ENCODE measurements around the gene AQP5.

The AQP5 gene

DNA sequence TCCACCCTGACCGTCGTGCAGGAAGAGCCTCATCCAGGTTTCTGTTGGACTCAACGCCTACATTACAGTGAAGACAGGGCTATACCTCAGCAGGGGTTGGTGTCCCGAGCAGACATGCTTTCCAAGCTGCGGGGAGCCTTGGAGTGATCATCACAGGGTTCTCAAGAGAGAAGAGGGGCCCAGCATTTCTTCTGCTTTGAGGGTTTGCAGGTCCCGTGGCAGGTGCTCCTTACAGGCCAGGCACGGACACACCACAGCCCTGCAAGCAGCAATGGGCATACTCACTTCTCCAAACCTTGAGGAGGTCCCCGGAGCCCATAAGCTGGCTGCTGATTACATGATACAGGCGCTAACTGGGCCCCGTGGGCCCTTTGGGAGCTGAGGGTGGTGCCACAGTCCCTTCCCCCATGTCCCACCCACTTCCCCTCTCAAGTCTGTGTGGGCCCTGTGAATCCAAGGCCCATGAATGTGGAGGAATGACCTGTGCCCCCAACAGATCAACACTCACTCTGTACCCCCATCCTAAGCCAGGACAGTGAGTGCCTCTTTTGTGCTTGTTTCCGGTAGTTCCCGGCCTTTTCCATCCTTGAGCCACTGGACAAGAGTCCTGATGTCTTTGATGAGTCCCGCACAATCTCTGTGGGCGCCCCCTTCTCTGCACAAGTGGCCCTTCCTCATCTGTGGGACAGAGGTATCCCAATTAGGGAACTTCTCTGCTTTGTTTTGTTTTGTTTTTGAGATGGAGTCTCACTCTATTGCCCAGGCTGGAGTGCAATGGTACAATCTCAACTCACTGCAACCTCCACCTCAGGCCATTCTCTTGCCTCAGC, 10.0 kb upstream of the AQP5 start:
- no peak for FAIRE-seq

DNA sequence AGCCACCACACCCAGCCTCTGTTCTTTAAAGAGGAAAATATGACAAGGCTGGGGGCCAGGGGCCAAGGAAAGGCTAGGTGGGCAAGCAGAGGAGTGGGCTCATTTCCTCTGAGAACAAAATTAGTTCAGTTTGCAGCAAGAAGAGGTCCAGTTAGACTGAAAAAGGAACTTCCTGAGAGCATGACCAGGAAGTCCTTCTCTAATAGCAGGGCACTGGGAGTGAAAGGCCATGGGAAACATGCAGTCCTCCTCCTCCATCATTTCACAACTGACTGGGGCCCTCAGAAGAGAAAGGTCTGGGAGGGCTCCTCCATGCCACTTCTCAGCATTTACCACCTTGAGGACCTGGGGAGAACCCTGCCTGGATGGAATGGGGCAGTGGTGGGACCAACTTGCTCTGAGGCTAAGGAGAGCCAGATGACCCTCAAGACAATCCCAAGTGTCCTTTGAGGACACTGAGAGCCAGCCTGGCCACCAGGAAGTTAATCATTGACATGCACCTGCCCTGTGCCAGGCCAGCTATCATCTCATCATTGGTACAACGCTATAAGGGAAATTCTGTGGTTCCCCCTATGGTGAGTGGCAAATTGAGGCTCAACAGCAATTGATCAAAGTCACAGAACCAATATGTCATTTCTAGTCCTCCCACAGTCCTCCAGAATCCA, 9.1 kb upstream of the AQP5 start:
- no peak for FAIRE-seq

DNA sequence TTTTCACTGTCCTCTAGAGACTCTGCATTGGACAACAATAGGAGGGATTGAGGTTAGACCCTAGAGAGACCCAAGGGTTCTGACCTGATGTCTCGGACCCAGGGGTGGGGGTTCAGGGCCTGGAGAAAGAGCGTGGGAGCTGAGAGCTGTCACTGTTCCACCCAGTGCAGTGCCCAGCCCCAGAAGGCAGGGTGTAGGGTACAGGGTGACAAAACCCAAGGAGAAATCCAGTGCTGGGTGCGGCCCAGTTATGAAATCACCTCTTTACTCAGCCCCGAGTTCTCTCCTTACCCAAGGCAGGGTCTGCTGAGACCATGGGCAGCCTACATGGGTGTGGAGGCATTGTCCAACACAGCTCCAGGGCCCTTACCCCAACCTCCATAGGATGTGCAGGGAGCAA, 8.5 kb upstream of the AQP5 start:
- FAIRE-seq, result no peak

DNA sequence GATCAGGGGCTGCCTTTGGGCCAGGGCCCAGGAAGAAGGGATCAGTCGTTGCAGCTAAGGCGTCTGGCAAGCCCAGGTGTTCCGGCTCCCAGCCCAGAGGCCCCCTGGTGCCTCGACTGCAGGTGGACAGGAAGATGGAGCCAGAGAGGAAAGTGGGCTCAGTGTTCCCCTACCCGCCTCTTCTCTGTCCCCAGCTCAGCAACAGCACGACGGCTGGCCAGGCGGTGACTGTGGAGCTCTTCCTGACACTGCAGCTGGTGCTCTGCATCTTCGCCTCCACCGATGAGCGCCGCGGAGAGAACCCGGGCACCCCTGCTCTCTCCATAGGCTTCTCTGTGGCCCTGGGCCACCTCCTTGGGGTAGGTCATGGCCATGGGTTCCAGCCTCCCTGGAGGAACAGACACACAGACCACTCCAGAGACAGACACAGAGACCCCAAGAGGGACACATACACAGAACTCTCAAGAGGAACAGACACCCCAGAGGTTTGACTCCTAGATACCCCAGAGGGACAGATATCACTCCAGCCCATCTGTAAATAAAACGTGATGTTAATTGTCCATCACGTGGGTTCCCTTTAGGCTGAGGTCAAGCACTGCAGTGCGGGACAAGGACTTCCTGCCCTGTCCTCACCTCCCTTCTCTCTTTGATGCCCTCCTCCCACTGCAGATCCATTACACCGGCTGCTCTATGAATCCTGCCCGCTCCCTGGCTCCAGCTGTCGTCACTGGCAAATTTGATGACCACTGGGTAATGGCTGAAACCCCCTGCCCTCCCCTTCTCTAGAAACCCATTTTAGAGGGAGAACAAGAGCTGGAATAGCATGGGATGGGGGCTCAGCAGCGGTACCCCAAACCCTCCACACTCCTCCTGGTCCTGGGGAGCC, 7.5 kb upstream of the AQP5 start:
- FAIRE-seq, result no peak

DNA sequence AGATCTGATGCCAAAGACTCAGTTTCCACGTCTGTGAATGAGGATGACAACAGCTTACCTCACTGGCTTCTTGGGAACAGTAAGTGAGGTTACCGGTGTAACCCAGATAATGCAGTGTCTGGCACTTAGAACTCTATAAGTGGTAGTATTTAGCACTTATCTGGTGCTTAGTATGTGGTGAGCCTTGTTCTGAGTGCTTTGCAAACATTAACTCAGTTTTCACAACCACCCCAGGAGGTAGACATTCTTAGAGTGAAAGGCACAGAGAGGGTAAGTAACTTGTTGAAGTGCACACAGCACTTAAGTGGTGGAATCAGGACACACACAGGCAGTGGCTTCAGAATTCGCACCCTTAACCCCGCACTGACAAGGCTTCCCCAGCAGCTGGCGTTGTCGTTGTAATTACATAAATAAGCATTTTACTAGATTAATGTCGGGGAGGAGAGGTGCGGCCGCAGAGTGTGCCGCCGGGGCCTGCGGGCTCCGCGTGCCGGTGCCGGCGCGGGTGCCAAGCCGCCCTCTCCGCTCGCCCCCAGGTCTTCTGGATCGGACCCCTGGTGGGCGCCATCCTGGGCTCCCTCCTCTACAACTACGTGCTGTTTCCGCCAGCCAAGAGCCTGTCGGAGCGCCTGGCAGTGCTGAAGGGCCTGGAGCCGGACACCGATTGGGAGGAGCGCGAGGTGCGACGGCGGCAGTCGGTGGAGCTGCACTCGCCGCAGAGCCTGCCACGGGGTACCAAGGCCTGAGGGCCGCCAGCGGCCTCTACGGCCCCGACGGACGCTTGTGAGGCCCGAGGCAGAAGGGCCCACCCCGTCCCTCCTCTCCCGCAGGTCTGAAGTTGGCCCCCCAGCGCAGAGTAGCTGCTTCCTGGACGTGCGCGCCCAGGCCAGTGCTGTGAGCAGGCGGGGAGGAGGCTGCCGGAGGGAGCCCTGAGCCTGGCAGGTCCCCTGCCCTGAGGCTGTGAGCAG, 6.5 kb upstream of the AQP5 start:
- no peak for FAIRE-seq

DNA sequence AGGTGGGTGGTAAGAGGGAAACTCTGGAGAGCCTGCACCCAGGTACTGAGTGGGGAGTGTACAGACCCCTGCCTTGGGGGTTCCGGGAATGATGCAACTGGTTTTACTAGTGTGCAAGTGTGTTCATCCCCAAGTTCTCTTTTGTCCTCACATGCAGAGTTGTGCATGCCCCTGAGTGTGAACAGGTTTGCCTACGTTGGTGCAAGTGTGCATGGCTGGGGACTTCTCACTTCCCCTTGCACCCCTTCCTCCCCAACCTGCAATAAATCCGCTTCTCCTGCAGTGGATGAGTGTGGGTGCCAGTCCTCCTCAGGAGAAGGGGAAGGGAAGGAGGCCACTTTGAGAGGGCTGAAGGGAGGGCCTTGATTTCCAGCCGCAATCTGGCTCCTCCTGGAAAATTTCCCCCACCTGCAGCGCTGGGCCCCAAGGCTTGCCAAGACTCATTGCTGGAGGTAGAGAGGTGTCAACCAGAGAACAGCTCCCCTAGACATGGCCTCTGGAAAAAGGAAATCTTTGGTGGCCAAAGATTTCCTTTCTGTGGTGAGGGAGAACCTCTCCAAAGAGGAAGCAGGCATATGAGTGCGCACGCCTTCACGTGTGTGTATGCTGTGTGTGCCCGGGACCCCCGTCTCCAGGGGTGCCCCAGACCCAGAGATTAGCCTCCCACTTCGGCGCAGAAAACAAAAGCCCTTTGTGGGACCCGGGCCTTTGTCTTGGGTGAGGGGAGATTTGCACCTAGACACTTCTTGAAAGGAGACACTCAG, 5.6 kb upstream of the AQP5 start:
- no peak for FAIRE-seq

DNA sequence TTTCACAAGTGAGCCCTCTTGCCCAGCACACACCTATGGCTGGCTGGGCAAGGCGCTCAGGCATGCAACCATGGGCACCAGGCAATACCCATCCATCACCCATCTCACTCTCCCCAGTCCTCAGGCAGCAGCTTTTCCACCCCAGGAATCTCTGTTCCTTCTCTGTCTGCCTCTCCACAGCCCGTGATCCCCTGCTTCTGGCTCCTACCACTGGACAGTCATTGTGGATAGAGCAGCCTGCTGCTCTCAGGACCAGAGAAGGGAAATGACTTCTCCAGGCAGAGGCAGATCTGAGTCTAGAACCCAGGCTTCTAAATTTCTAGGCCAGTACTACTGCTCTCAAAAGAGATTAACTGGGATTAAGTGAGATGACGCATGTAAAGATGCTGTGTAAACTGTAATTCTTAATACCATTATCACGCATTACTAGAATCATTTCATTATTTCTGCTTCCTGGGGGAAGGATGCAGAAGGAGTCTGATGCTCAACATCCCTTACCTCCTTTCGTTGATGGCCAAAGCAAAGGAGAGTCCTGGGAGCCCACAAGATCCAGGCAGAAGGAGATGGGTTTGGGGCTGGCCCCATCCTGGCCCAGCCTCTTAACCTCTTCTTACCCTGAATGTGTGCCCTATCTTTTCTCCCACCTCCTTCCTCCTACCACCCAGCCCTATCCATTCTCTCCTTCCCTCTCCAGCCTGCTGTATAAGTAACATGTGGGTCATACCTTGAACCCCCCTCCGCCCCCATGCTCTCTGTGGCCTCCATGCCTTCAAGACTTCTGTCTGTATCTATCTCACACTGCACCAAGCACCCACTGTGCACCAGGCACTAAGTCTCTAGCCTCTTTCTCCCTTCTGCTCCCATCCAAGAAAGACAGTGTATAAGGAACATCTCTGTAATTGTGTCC, 4.8 kb upstream of the AQP5 start:
- FAIRE-seq, result no peak

DNA sequence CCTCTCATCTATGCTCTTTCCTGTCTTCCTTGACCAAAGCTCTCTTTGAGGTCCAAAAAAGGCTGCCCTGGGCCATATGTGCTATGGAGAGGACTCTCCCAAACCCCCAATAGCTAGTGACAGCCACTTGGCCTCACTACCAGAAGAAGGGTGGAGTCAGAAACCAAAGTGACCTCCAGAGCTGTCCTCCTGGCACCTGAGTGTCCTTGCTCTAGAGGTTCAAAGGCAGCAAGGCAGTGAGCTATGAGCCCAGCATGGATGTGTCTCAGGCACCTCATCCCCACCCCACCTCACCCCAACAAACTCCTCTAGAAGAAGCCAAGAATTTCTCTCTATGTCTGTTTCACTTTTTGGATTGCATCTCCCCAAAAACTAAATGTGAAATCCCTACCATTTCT, 4.1 kb upstream of the AQP5 start:
- FAIRE-seq, result no peak

DNA sequence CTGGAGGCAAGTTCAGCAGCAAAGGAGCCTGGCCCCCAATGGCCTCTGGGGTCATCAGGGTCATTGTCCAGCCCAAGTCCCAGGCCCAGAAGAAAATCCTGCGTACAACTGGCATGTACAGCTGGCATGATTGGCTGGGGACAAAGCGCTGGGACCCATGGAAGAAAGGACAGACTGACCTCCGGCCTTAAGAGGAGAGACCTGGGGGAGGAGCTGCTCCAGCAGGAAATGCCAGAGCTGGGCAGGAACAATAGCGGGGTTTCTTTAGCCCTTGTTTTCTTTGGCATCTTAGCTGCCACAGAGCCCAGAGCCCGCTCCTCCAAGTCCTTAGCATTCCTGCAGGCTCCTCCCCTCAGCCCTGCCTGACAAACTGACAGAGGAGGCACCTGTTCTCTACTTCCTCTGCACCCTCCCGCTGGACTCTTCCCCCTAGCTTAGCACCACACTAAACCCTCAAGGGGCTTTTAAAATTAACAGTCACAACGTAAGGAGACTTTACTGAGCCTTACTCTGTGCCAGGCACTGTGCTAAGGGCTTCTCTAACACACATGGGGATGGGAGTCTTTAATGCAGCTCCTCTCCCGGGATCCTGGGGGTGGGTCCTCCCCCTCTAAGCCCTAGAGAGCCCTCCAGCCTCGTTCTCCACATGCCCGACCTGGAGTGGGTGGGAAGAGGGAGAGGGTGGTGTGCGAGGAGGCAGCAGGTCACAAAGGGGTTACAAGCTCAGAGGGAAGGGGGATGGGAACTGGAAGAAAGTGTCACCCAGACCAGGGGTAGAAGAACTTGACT, 1.8 kb upstream of the AQP5 start:
- no peak for FAIRE-seq

DNA sequence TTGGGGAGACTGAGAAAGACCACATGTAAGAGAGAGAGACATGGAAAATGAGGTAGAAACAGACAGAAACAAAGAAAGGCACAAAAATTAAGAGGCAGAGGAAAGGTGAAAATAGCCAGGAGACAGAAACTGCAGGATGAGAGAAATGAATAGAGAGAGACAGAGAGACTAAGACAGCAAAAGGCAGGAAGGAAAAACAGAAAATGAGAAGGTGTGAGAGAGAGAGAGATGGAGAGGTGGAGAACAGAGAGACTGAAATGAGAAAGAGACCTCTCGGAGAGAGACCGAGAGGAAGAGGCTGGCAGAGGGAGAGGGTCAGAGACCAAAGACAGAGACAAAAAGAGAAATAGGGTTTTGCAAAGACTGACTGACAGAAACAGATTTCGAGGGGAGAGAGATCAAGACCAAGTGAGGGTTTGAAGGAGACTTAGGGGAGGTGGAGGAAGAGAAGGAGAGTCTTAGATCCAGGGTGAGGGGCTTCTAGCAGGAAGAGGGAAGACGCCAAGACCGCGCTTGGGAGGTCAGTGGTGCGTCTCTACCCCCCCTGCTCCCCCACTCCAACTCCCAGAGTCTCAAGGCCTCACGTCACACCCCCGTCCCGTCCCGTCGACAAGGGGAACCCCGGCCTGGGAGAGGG, 1.1 kb upstream of the AQP5 start:
- no peak for FAIRE-seq

DNA sequence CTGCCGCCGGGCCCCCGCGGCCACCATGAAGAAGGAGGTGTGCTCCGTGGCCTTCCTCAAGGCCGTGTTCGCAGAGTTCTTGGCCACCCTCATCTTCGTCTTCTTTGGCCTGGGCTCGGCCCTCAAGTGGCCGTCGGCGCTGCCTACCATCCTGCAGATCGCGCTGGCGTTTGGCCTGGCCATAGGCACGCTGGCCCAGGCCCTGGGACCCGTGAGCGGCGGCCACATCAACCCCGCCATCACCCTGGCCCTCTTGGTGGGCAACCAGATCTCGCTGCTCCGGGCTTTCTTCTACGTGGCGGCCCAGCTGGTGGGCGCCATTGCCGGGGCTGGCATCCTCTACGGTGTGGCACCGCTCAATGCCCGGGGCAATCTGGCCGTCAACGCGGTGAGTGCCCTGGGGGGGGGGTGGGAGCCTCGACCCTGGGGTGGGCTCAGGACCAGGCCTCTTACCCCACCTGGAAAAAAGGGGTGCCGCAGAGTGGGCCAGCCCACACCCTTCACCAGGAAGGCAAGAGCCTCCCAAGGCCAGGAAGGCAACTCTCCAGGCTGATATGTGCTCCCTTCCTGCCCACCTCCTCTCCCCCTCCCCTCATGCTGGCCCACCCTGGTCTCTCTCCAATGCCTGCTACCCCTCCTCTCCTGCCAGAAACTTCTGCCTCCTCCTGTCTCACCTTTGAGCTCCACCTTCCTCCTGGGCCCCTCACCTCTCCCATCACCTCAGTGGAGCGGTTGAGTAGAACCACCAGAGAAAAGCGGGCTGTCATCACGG, 507 bp downstream of the AQP5 start:
- no peak for FAIRE-seq

DNA sequence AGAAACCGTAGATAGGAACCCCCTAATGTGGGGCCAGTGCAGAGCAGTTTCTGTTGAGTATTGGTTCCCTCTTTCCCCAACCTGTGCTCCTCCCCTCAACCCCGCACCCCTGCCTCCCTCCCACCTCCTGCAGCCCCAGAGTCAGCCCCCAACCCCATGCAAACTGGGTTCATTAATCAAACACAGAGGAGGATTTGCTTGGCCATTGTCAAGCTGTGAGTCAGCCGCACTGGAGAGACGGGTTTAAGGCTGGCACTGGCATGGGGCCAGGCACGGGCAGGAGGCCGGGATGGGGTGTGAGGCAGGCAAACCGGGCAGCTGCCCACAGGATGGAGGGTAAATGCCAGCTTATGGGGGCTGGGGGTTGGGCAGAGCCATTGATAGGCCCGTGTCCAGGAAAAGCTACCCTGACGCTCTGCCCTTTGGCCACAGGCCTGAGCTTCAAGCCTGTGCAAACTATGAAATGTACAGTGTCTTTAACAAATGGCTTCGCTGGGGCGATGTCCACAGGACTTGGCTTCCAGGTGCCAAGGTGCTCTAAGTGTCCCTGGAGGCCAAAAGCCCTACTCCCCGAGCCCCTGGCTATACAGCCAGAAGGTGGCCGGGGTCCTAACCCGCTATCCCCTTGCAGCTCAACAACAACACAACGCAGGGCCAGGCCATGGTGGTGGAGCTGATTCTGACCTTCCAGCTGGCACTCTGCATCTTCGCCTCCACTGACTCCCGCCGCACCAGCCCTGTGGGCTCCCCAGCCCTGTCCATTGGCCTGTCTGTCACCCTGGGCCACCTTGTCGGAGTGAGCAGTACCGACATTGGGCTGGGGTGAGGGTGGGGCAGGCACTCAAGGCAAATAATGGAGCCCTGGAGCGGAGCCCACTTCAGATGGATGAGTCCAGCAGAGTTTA, 1.4 kb downstream of the AQP5 start:
- no peak for FAIRE-seq

DNA sequence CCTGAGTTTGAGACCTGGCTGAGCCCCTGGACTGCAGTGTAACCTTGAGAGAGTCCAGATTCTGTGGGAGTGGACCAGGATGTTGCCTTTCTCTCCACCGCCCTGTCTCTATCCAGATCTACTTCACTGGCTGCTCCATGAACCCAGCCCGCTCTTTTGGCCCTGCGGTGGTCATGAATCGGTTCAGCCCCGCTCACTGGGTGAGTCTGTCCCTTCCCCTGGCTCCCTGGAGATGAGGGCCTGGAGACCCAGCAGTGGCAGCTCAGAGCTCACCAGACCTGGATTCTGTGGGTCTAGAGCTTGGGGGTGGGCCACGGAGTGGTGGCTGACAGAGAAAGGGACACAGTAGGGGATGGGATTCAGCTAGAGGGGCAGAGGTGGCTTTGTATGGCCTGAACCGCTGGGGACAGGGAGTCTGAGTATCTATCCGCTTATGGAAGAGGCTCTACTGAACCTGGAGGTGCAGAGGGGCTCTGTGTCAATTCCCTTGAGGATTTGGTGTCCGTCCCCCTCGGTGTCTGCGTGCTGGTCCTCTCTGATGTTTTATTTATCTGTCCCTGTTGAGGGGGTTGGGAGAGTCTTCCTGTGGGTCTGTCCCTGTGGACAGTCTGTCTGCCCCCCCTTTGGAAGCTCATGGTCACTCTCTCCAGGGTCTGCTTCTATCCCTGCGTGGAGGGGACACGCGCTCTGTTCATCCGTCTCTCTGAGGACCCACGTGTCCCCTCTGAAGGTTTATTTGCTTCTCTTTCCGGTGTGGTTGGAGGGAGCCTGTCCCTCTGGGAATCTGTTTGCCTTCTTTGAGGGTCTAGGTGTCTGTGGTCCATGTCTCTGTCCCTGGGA, 2.5 kb downstream of the AQP5 start:
- FAIRE-seq, result no peak

DNA sequence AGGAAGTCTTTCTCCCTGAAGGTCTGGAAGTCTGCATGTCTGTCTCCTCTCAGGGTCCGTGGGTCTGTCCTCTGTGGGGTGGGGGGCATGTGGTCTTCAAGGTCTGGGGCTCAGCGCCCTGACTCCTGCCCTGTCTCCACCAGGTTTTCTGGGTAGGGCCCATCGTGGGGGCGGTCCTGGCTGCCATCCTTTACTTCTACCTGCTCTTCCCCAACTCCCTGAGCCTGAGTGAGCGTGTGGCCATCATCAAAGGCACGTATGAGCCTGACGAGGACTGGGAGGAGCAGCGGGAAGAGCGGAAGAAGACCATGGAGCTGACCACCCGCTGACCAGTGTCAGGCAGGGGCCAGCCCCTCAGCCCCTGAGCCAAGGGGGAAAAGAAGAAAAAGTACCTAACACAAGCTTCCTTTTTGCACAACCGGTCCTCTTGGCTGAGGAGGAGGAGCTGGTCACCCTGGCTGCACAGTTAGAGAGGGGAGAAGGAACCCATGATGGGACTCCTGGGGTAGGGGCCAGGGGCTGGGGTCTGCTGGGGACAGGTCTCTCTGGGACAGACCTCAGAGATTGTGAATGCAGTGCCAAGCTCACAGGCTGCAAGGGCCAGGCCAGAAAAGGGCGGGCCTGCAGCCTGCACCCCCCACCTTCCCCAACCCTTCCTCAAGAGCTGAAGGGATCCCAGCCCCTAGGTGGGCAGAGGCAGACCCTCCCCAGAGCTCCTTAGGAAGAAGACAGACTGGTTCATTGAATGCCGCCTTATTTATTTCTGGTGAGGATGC, 3.4 kb downstream of the AQP5 start:
- no peak for FAIRE-seq

DNA sequence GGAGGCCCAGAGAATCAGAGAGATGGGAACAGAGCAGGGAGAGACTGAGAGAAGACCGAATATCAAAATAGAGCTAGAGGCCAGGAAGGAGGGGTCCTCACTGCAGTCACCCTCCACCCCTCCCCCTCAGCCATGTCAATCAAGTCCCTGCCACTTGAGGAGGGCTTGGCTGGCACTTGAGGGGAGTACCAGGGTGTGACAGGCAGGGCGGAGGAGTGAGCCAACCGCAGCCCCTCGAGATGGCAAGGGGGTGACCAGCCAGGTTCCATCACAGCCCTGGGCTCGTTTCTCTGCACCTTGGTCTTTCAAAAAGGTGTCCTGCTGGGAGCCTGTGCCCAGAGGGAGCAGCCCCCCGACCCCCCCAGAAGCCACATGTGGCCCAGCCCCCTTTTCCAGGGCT, 4.2 kb downstream of the AQP5 start:
- no peak for FAIRE-seq
